Central memory CD8-positive, alpha-beta T cell (primary cell): Measurements from ENCODE around the gene TCP10L.
A peak's percentile ranks its signal among the peaks of the same experiment; 100 is the strongest.

Source experiments
- ATAC-seq: fragments of 150-1000 bp; cut with Tn5 transposase; replicated peaks from 2 replicates; pipeline ENCODE4 v1.10.0; 2022; ENCODE audit warnings: mild to moderate bottlenecking, moderate FRiP score, moderate number of reproducible peaks; ENCODE audit not compliant: poor library complexity, severe bottlenecking; ENCODE audit errors: extremely low read depth
- DNase-seq, 2 donors: peaks; one replicate each; pipeline ENCODE4 v3.0.0; 2021; ENCODE audit warnings: low spot score in 2 of 2
- H3K27ac Mint-ChIP-seq: one replicate; pipeline ENCODE4 v1.8.0; 2022; ENCODE audit warnings: low read depth, mild to moderate bottlenecking, moderate library complexity, mixed read lengths
- H3K27me3 Mint-ChIP-seq: one replicate; pipeline ENCODE4 v1.8.0; 2022; ENCODE audit warnings: mixed read lengths
- H3K36me3 Mint-ChIP-seq: one replicate; pipeline ENCODE4 v1.8.0; 2022; ENCODE audit warnings: mild to moderate bottlenecking, moderate library complexity, mixed read lengths; ENCODE audit not compliant: insufficient read depth
- H3K4me1 Mint-ChIP-seq: one replicate; pipeline ENCODE4 v1.8.0; 2022; ENCODE audit warnings: mixed read lengths
- H3K4me3 Mint-ChIP-seq: one replicate; pipeline ENCODE4 v1.8.0; 2022; ENCODE audit warnings: mild to moderate bottlenecking, moderate library complexity, mixed read lengths
- H3K9me3 Mint-ChIP-seq: one replicate; pipeline ENCODE4 v1.8.0; 2022; ENCODE audit warnings: mixed read lengths

The TCP10L gene

DNA sequence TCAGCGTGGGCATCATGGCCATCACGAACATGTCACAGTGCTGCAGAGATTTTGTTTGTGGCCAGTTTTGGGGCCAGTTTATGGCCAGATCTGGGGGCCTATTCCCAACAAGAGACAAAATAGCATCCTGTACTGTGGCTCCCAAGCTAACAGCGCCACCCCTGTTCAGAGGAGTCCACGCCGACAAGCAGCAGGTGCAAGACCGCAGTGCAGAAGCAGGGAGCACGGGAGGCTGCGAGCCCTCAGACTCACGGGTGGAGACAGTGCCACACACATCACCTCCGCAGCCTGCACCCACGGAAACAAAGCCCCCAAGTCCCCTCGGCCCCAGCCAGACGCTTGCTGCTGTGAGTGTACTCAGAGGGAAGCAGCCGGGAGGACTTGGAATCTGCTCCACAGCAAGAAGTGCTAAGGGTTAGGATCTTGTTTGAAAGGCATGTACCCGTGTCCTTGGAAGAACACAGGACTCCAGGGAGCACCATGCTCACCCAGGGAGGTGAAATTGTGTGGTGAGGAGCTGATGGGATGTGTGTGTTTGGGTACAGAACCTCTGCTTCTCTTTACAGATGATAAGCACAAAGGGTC, 7.1 kb downstream of the TCP10L start:
- Mint-ChIP-seq H3K4me1 (no peaks in the 10 kb centered on the region), H3K27me3 (peaks cover 9% of the 10 kb centered on the region), H3K27ac (no peak overlapping the region), H3K36me3 (no peaks in the 10 kb centered on the region), H3K9me3 (no peaks in the 10 kb centered on the region), H3K4me3 (no peak overlapping the region)
- no peak for DNase-seq
- ATAC-seq: no peak

DNA sequence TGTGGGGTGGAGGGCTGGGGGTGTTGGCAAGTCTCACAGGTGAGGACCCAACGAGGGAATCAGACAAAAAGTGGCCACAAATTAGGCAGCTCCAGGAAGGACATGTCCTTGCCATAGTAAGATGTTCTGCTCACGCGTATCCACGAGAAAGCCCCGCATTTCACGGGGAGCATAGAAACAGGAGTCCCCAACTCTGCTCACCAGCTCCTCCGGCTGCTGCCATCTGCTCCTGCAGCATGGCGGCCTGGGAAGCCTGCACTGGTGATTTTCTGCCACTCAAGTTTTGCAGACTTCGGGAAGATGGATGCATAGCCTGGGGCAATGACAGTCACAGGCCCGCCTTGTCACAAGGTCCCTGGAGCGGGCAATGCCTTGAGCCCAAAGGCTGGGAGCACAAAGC, 9.3 kb downstream of the TCP10L start:
- H3K4me3 Mint-ChIP-seq: no peak overlapping the region
- ATAC-seq: no peak
- peaks cover 9% of the 10 kb centered on the region for H3K27me3 Mint-ChIP-seq
- H3K4me1 Mint-ChIP-seq: no peaks in the 10 kb centered on the region
- no peak overlapping the region for H3K27ac Mint-ChIP-seq
- no peaks in the 10 kb centered on the region for H3K9me3 Mint-ChIP-seq
- H3K36me3 Mint-ChIP-seq: no peaks in the 10 kb centered on the region
- DNase-seq: no peak

GRCh38 chr21:32574946-32575925, 10.1 kb downstream of the TCP10L start:
- no peak overlapping the region for H3K4me3 Mint-ChIP-seq
- H3K4me1 Mint-ChIP-seq: no peaks in the 10 kb centered on the region
- no peak overlapping the region for H3K27ac Mint-ChIP-seq

GRCh38 chr21:32572574-32573420, 12.5 kb downstream of the TCP10L start:
- H3K27ac Mint-ChIP-seq: no peak overlapping the region
- H3K36me3 Mint-ChIP-seq: peaks cover under 1% of the 10 kb centered on the region

More at GRCh38 chr21:32574946-32575925, 10.1 kb downstream of the TCP10L start:
- no peak for DNase-seq
- peaks cover 9% of the 10 kb centered on the region for H3K27me3 Mint-ChIP-seq
- no peaks in the 10 kb centered on the region for H3K9me3 Mint-ChIP-seq
- H3K36me3 Mint-ChIP-seq: no peaks in the 10 kb centered on the region
- ATAC-seq: no peak

DNA sequence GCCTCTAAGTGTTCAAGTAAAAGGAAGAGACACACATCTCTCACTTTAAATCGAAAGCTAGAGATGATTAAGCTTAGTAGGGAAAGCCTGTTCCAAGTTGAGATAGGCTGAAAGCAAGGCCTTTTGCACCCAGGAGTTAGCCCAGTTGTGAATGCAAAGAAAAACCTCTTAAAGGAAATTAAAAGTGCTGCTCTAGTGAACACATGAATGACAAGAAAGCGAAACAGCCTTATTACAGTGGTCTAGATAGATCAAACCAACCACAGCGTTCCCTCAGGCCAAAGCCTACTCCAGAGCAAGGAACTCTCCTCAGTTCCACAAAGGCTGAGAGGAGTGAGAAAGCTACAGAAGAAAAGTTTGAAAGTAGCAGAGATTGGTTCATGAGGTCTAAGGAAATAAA, 14.9 kb downstream of the TCP10L start:
- peak overlapping the region; percentile 92 for H3K4me3 Mint-ChIP-seq
- no peaks in the 10 kb centered on the region for H3K9me3 Mint-ChIP-seq
- ATAC-seq (no peak), DNase-seq (no peak)
- peak overlapping the region; percentile 76 for H3K27ac Mint-ChIP-seq
- H3K36me3 Mint-ChIP-seq: peaks cover 2% of the 10 kb centered on the region
- H3K4me1 Mint-ChIP-seq: peaks cover 17% of the 10 kb centered on the region
- H3K27me3 Mint-ChIP-seq: peaks cover 9% of the 10 kb centered on the region

More at GRCh38 chr21:32572574-32573420, 12.5 kb downstream of the TCP10L start:
- peaks cover 17% of the 10 kb centered on the region for H3K4me1 Mint-ChIP-seq
- DNase-seq (no peak), ATAC-seq (no peak)
- H3K4me3 Mint-ChIP-seq: no peak overlapping the region
- no peaks in the 10 kb centered on the region for H3K9me3 Mint-ChIP-seq
- peaks cover 9% of the 10 kb centered on the region for H3K27me3 Mint-ChIP-seq

GRCh38 chr21:32569261-32570230, 15.8 kb downstream of the TCP10L start:
- ATAC-seq: peak; percentile 91
- H3K4me1 Mint-ChIP-seq: peaks cover 17% of the 10 kb centered on the region
- peak overlapping the region; percentile 76 for H3K27ac Mint-ChIP-seq
- peaks cover 4% of the 10 kb centered on the region for H3K36me3 Mint-ChIP-seq
- H3K9me3 Mint-ChIP-seq: peaks cover 6% of the 10 kb centered on the region
- peak overlapping the region; percentile 92 for H3K4me3 Mint-ChIP-seq
- peaks cover 1% of the 10 kb centered on the region for H3K27me3 Mint-ChIP-seq
- peak; percentile 72 to 76 for DNase-seq

- peaks cover 4% of the 10 kb centered on the region for H3K36me3 Mint-ChIP-seq
- DNase-seq (no peak), ATAC-seq (no peak)
- H3K9me3 Mint-ChIP-seq: peaks cover 8% of the 10 kb centered on the region
- peaks cover 17% of the 10 kb centered on the region for H3K4me1 Mint-ChIP-seq
- no peaks in the 10 kb centered on the region for H3K27me3 Mint-ChIP-seq
- no peak overlapping the region for H3K27ac Mint-ChIP-seq
- no peak overlapping the region for H3K4me3 Mint-ChIP-seq
Observed at GRCh38 chr21:32567626-32568025, 17.7 kb downstream of the TCP10L start.

DNA sequence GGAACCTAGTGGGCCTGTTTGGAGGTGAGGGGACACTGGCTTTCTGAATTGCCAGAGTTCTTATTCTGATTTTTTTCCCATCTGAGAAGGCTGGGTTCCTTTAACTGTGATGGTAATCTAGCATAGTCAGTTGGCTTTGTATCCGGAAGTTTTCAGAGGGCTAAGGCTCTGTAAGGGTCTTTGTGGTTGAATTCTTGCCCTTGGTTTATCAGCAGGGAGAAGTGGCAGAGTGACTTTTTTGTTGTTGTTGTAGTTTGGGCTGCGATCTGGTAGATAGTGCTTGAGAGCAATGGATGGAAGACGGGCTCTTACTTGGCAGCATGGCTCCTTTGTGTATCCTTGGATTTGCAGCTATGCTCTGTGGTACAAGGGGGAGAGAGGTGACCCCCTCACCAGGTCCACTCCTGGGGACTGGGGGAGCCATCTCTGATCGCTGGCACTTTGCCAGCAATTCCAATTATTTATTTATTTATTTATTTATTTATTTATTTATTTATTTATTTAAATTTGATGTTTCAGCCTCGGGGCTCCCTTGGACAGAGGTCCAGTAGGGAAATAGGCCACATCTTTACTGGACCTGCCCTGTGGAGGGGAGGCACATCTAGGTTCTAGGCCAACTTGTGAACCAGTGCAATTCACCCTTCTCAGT, 18.5 kb downstream of the TCP10L start:
- no peak for DNase-seq
- Mint-ChIP-seq H3K27ac (no peak overlapping the region), H3K4me3 (no peak overlapping the region), H3K27me3 (no peaks in the 10 kb centered on the region), H3K36me3 (peaks cover 4% of the 10 kb centered on the region), H3K4me1 (peaks cover 17% of the 10 kb centered on the region), H3K9me3 (peaks cover 8% of the 10 kb centered on the region)
- ATAC-seq: no peak

- Mint-ChIP-seq H3K27ac (no peak overlapping the region), H3K9me3 (peaks cover 8% of the 10 kb centered on the region), H3K4me1 (peaks cover 17% of the 10 kb centered on the region), H3K27me3 (no peaks in the 10 kb centered on the region), H3K4me3 (no peak overlapping the region), H3K36me3 (peaks cover 4% of the 10 kb centered on the region)
- DNase-seq: no peak
- no peak for ATAC-seq
Observed at GRCh38 chr21:32565856-32566465, 19.4 kb downstream of the TCP10L start.

- H3K9me3 Mint-ChIP-seq: peaks cover 8% of the 10 kb centered on the region
- H3K27ac Mint-ChIP-seq: no peak overlapping the region
- H3K27me3 Mint-ChIP-seq: no peaks in the 10 kb centered on the region
- DNase-seq (no peak), ATAC-seq (no peak)
- no peak overlapping the region for H3K4me3 Mint-ChIP-seq
- peaks cover 3% of the 10 kb centered on the region for H3K4me1 Mint-ChIP-seq
- H3K36me3 Mint-ChIP-seq: peaks cover 4% of the 10 kb centered on the region
Observed at GRCh38 chr21:32562915-32563314, 22.4 kb downstream of the TCP10L start.

GRCh38 chr21:32562426-32562825, 22.9 kb downstream of the TCP10L start:
- ATAC-seq (no peak), DNase-seq (no peak)
- peaks cover 2% of the 10 kb centered on the region for H3K36me3 Mint-ChIP-seq
- no peaks in the 10 kb centered on the region for H3K27me3 Mint-ChIP-seq
- H3K4me1 Mint-ChIP-seq: peaks cover 6% of the 10 kb centered on the region
- no peak overlapping the region for H3K27ac Mint-ChIP-seq
- peaks cover 8% of the 10 kb centered on the region for H3K9me3 Mint-ChIP-seq
- H3K4me3 Mint-ChIP-seq: no peak overlapping the region
